Activated T-helper 1 cell treated with Interleukin-2 at 50 U/mL for 16 hours (primary cell): ENCODE results near the gene HDAC5.
"Not testable (repeated sequence)": the region's sequence is repeated elsewhere in the genome, so short reads cannot be mapped to it uniquely, and the experiment has no call there.

ENCODE experiments used
- DNase-seq: peaks from one replicate; pipeline ENCODE4 v3.0.0-alpha.2; 2020; ENCODE audit warnings: low read depth

HDAC5 gene

GRCh38 chr17:44132275-44132821 lies 8.9 kb upstream of the HDAC5 start:
- DNase-seq, result no peak

- not testable (repeated sequence) for DNase-seq
These were observed 7.9 kb upstream of the HDAC5 start for GRCh38 chr17:44131372-44131771.

GRCh38 chr17:44130693-44131349 lies 7.4 kb upstream of the HDAC5 start:
- no peak for DNase-seq

GRCh38 chr17:44128383-44128782 lies 4.9 kb upstream of the HDAC5 start:
- DNase-seq, result no peak

- no peak for DNase-seq
These were observed 637 bp upstream of the HDAC5 start for GRCh38 chr17:44124118-44124438.

- DNase-seq, result no peak
These were observed 555 bp downstream of the HDAC5 start for GRCh38 chr17:44122816-44123355.

- no peak for DNase-seq
These were observed 1.2 kb downstream of the HDAC5 start for GRCh38 chr17:44121997-44122815.

GRCh38 chr17:44120851-44121605 lies 2.4 kb downstream of the HDAC5 start:
- DNase-seq, result no peak

- DNase-seq, result not testable (repeated sequence)
These were observed 3.2 kb downstream of the HDAC5 start for GRCh38 chr17:44120281-44120680.

- no peak for DNase-seq
These were observed 3.6 kb downstream of the HDAC5 start for GRCh38 chr17:44119798-44120197.

- no peak for DNase-seq
These were observed 4.4 kb downstream of the HDAC5 start for GRCh38 chr17:44119062-44119461.

- no peak for DNase-seq
These were observed 4.9 kb downstream of the HDAC5 start for GRCh38 chr17:44118427-44119050.

- DNase-seq, result no peak
These were observed 6.1 kb downstream of the HDAC5 start for GRCh38 chr17:44117351-44117750.

GRCh38 chr17:44115585-44116415 lies 7.6 kb downstream of the HDAC5 start:
- no peak for DNase-seq

GRCh38 chr17:44113868-44114840 lies 9.3 kb downstream of the HDAC5 start:
- DNase-seq, result no peak

- no peak for DNase-seq
These were observed 10.1 kb downstream of the HDAC5 start for GRCh38 chr17:44113382-44113781.

GRCh38 chr17:44112284-44113280 lies 10.9 kb downstream of the HDAC5 start:
- DNase-seq, result no peak

- DNase-seq, result no peak
These were observed 11.7 kb downstream of the HDAC5 start for GRCh38 chr17:44111777-44112176.
